ENCODE measurements around the gene SUSD6. TPM values are rescaled to one million over a fixed set of nuclear protein-coding genes. Genes with fewer than 3 reads are reported as not detected.
A peak's percentile ranks its signal among the peaks of the same experiment; 100 is the strongest.

Gene SUSD6
- total RNA-seq, 1 donor from 2014 or later = 34.7 TPM

GRCh38 chr14:69571449-69572029 is 39.9 kb upstream of the SUSD6 start:
- Mint-ChIP-seq H3K4me1 (peaks cover 9% of the 10 kb centered on the region), H3K9me3 (no peaks in the 10 kb centered on the region), H3K27me3 (ENCODE audit: low read depth) (peaks cover 52% of the 10 kb centered on the region), H3K4me3 (no peak overlapping the region), H3K36me3 (no peaks in the 10 kb centered on the region), H3K27ac (no peak overlapping the region)
- DNase-seq (ENCODE audit: low spot score in 2 of 2, unreplicated experiment in 2 of 2) = no peak
- TF ChIP-seq CTCF (IDR thresholded peaks at IDR 0.05; ENCODE audit: unreplicated experiment) = no peak

GRCh38 chr14:69572030-69572840 is 39.2 kb upstream of the SUSD6 start:
- no peaks in the 10 kb centered on the region for H3K9me3 Mint-ChIP-seq
- DNase-seq (ENCODE audit: low spot score in 2 of 2, unreplicated experiment in 2 of 2) = no peak
- no peak for TF ChIP-seq CTCF (IDR thresholded peaks at IDR 0.05; ENCODE audit: unreplicated experiment)
- no peak overlapping the region for H3K27ac Mint-ChIP-seq
- peaks cover 51% of the 10 kb centered on the region for H3K27me3 Mint-ChIP-seq (ENCODE audit: low read depth)
- H3K36me3 Mint-ChIP-seq = no peaks in the 10 kb centered on the region
- no peak overlapping the region for H3K4me3 Mint-ChIP-seq
- H3K4me1 Mint-ChIP-seq = peaks cover 9% of the 10 kb centered on the region

- Mint-ChIP-seq H3K27ac (no peak overlapping the region), H3K4me1 (peaks cover 9% of the 10 kb centered on the region), H3K36me3 (no peaks in the 10 kb centered on the region), H3K4me3 (no peak overlapping the region), H3K9me3 (no peaks in the 10 kb centered on the region), H3K27me3 (ENCODE audit: low read depth) (peaks cover 50% of the 10 kb centered on the region)
- DNase-seq (ENCODE audit: low spot score in 2 of 2, unreplicated experiment in 2 of 2) = no peak
- no peak for TF ChIP-seq CTCF (IDR thresholded peaks at IDR 0.05; ENCODE audit: unreplicated experiment)
Measured at GRCh38 chr14:69572841-69573135, 38.6 kb upstream of the SUSD6 start.

DNA sequence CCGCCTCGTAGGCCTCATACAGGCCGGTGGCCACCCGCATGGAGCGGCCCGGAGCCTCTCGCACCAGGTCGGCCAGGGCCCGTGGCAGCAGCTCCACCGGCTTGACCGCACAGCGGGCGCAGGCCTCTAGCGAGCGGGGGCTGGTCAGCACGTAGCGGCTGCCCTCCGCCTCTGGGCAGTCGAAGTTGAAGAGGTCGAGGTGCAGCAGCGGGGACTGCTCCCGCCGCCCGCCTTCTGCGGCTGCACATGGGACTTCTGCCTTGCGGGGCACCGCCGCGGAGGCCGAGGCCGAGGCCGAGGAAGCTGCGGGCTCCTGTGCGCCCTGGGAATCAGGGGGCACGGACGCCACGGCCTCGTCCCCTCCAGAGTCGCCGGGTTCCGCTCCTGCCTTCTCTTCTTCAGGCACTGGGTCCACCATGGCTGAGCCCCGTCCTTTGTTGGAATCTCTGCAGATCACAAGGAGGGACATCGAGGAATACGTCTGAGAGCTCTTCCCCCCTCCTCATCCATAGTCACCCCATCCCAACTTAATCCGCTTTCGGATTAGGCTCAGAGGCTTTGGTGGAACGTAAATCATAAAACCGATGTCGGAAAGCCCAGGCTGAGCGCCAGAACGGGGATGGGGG is 38.1 kb upstream of the SUSD6 start:
- Mint-ChIP-seq H3K4me3 (peak overlapping the region; percentile 72), H3K4me1 (peaks cover 9% of the 10 kb centered on the region), H3K27ac (no peak overlapping the region), H3K36me3 (no peaks in the 10 kb centered on the region), H3K27me3 (ENCODE audit: low read depth) (peaks cover 50% of the 10 kb centered on the region), H3K9me3 (no peaks in the 10 kb centered on the region)
- TF ChIP-seq CTCF (IDR thresholded peaks at IDR 0.05; ENCODE audit: unreplicated experiment) = no peak
- DNase-seq (ENCODE audit: low spot score in 2 of 2, unreplicated experiment in 2 of 2) = no peak

DNA sequence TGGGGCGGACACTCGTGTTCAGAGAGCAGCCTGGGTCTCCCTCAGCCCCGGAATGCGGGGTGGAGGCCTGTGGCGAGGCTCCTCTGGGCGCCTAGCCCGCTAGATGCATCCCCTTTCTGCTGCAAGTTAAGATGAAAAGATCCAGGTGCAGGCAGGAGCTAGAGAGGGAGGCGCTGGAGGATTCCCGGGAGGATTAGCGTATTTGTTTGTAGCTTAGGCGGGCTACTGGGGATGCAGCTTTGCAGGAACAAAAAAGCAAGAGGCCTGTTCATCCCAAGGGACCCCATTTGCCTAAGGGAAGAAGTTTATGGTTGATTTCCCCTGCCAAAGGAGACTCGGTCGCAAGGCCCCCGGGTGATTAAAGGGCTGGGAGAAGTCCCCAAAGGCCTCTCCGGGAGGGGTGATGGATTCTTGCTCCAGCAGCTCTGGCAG is 37.5 kb upstream of the SUSD6 start:
- Mint-ChIP-seq H3K9me3 (no peaks in the 10 kb centered on the region), H3K4me1 (peaks cover 9% of the 10 kb centered on the region), H3K27ac (no peak overlapping the region), H3K36me3 (no peaks in the 10 kb centered on the region), H3K27me3 (ENCODE audit: low read depth) (peaks cover 52% of the 10 kb centered on the region), H3K4me3 (peak overlapping the region; percentile 72)
- peak in 1 of 2 experiments; percentile 44 for DNase-seq (ENCODE audit: low spot score in 2 of 2, unreplicated experiment in 2 of 2)
- no peak for TF ChIP-seq CTCF (IDR thresholded peaks at IDR 0.05; ENCODE audit: unreplicated experiment)

Measured in mesothelial cell of epicardium (in vitro differentiated cells).